Muscle layer of colon (tissue), 2 donors: Measurements from ENCODE around the gene VCAN.

Experiments
- H3K27ac ChIP-seq: one replicate; pipeline ENCODE4 v1.7.0; 2013; ENCODE audit warnings: low read depth, mild to moderate bottlenecking, low read length, moderate library complexity
- H3K27me3 ChIP-seq, 2 donors: one replicate each; pipeline ENCODE4 v1.7.0; 2013; ENCODE audit warnings: low read length in 2 of 2, mild to moderate bottlenecking in 2 of 2; ENCODE audit not compliant: insufficient read depth in 2 of 2, control insufficient read depth in 1 of 2
- H3K36me3 ChIP-seq: one replicate; pipeline ENCODE4 v1.7.0; 2013; ENCODE audit warnings: mild to moderate bottlenecking, low read length; ENCODE audit not compliant: insufficient read depth
- H3K4me1 ChIP-seq: one replicate; pipeline ENCODE4 v1.7.0; 2013; ENCODE audit warnings: mild to moderate bottlenecking, low read length; ENCODE audit not compliant: insufficient read depth
- H3K4me3 ChIP-seq, 2 donors: one replicate each; pipeline ENCODE4 v1.7.0; 2013; ENCODE audit warnings: low read length in 2 of 2, low read depth in 1 of 2, mild to moderate bottlenecking in 1 of 2, moderate library complexity in 1 of 2
- H3K9ac ChIP-seq: one replicate; pipeline ENCODE4 v1.7.0; 2013; ENCODE audit warnings: low read length
- H3K9me3 ChIP-seq: one replicate; pipeline ENCODE4 v1.7.0; 2013; ENCODE audit warnings: mild to moderate bottlenecking, low read length
- donor health status: abdominal sarcoma.
- donor health status: Adenocarcinoma of cecum.

The VCAN gene

GRCh38 chr5:83540105-83540504 lies 68.6 kb downstream of the VCAN start:
- Histone ChIP-seq H3K4me1 (no peaks in the 10 kb centered on the region), H3K36me3 (no peaks in the 10 kb centered on the region), H3K9ac (no peak overlapping the region), H3K4me3 (no peak overlapping the region), H3K9me3 (no peaks in the 10 kb centered on the region), H3K27ac (no peak overlapping the region), H3K27me3 (no peaks in the 10 kb centered on the region)

- H3K36me3 ChIP-seq, result no peaks in the 10 kb centered on the region
Measured at GRCh38 chr5:83540783-83541182, 69.2 kb downstream of the VCAN start.

GRCh38 chr5:83542839-83543238 lies 71.3 kb downstream of the VCAN start:
- no peaks in the 10 kb centered on the region for H3K27me3 ChIP-seq
- H3K4me1 ChIP-seq, result no peaks in the 10 kb centered on the region
- H3K4me3 ChIP-seq, result no peak overlapping the region
- H3K9me3 ChIP-seq, result no peaks in the 10 kb centered on the region
- H3K9ac ChIP-seq, result no peak overlapping the region
- H3K27ac ChIP-seq, result no peak overlapping the region
- no peaks in the 10 kb centered on the region for H3K36me3 ChIP-seq

More at GRCh38 chr5:83540783-83541182, 69.2 kb downstream of the VCAN start:
- Histone ChIP-seq H3K4me3 (no peak overlapping the region), H3K27ac (no peak overlapping the region), H3K27me3 (no peaks in the 10 kb centered on the region), H3K4me1 (no peaks in the 10 kb centered on the region), H3K9ac (no peak overlapping the region), H3K9me3 (no peaks in the 10 kb centered on the region)

- Histone ChIP-seq H3K4me1 (no peaks in the 10 kb centered on the region), H3K4me3 (no peak overlapping the region), H3K9ac (no peak overlapping the region), H3K27ac (no peak overlapping the region), H3K36me3 (no peaks in the 10 kb centered on the region), H3K9me3 (no peaks in the 10 kb centered on the region), H3K27me3 (no peaks in the 10 kb centered on the region)
Measured at GRCh38 chr5:83543898-83544297, 72.4 kb downstream of the VCAN start.

GRCh38 chr5:83547161-83547560 lies 75.6 kb downstream of the VCAN start:
- Histone ChIP-seq H3K9ac (no peak overlapping the region), H3K4me3 (no peak overlapping the region), H3K27ac (no peak overlapping the region), H3K36me3 (no peaks in the 10 kb centered on the region), H3K4me1 (no peaks in the 10 kb centered on the region), H3K9me3 (no peaks in the 10 kb centered on the region), H3K27me3 (no peaks in the 10 kb centered on the region)

GRCh38 chr5:83547889-83548288 lies 76.3 kb downstream of the VCAN start:
- H3K9me3 ChIP-seq, result no peaks in the 10 kb centered on the region
- H3K27me3 ChIP-seq, result no peaks in the 10 kb centered on the region
- H3K4me1 ChIP-seq, result no peaks in the 10 kb centered on the region
- no peak overlapping the region for H3K4me3 ChIP-seq
- no peaks in the 10 kb centered on the region for H3K36me3 ChIP-seq
- no peak overlapping the region for H3K9ac ChIP-seq
- no peak overlapping the region for H3K27ac ChIP-seq

- no peaks in the 10 kb centered on the region for H3K9me3 ChIP-seq
- no peaks in the 10 kb centered on the region for H3K27me3 ChIP-seq
- no peak overlapping the region for H3K9ac ChIP-seq
- H3K27ac ChIP-seq, result no peak overlapping the region
- no peak overlapping the region for H3K4me3 ChIP-seq
- no peaks in the 10 kb centered on the region for H3K4me1 ChIP-seq
- no peaks in the 10 kb centered on the region for H3K36me3 ChIP-seq
Measured at GRCh38 chr5:83548581-83548980, 77.0 kb downstream of the VCAN start.

- H3K4me3 ChIP-seq, result no peak overlapping the region
Measured at GRCh38 chr5:83549076-83549475, 77.5 kb downstream of the VCAN start.

GRCh38 chr5:83549674-83550073 lies 78.1 kb downstream of the VCAN start:
- no peak overlapping the region for H3K4me3 ChIP-seq
- no peaks in the 10 kb centered on the region for H3K27me3 ChIP-seq
- no peaks in the 10 kb centered on the region for H3K9me3 ChIP-seq
- no peak overlapping the region for H3K27ac ChIP-seq
- no peaks in the 10 kb centered on the region for H3K4me1 ChIP-seq
- H3K9ac ChIP-seq, result no peak overlapping the region
- H3K36me3 ChIP-seq, result no peaks in the 10 kb centered on the region

More at GRCh38 chr5:83549076-83549475, 77.5 kb downstream of the VCAN start:
- Histone ChIP-seq H3K27ac (no peak overlapping the region), H3K4me1 (no peaks in the 10 kb centered on the region), H3K27me3 (no peaks in the 10 kb centered on the region), H3K9ac (no peak overlapping the region), H3K36me3 (no peaks in the 10 kb centered on the region), H3K9me3 (no peaks in the 10 kb centered on the region)

- H3K9ac ChIP-seq, result no peak overlapping the region
- H3K9me3 ChIP-seq, result no peaks in the 10 kb centered on the region
- no peak overlapping the region for H3K27ac ChIP-seq
- no peaks in the 10 kb centered on the region for H3K27me3 ChIP-seq
- H3K4me1 ChIP-seq, result no peaks in the 10 kb centered on the region
- no peak overlapping the region for H3K4me3 ChIP-seq
- no peaks in the 10 kb centered on the region for H3K36me3 ChIP-seq
Measured at GRCh38 chr5:83551821-83552220, 80.3 kb downstream of the VCAN start.

GRCh38 chr5:83552275-83552674 lies 80.7 kb downstream of the VCAN start:
- Histone ChIP-seq H3K9ac (no peak overlapping the region), H3K27ac (peak overlapping the region; percentile 27), H3K4me1 (no peaks in the 10 kb centered on the region), H3K36me3 (no peaks in the 10 kb centered on the region), H3K9me3 (no peaks in the 10 kb centered on the region), H3K27me3 (no peaks in the 10 kb centered on the region), H3K4me3 (no peak overlapping the region)

- no peaks in the 10 kb centered on the region for H3K36me3 ChIP-seq
- H3K27me3 ChIP-seq, result no peaks in the 10 kb centered on the region
- H3K4me3 ChIP-seq, result no peak overlapping the region
- H3K27ac ChIP-seq, result no peak overlapping the region
- no peaks in the 10 kb centered on the region for H3K4me1 ChIP-seq
- no peaks in the 10 kb centered on the region for H3K9me3 ChIP-seq
- H3K9ac ChIP-seq, result no peak overlapping the region
Measured at GRCh38 chr5:83553000-83553486, 81.5 kb downstream of the VCAN start.
